HFFc6 (cell line): ENCODE measurements around the gene TTC31. TPM values are rescaled to one million over a fixed set of nuclear protein-coding genes. Genes with fewer than 3 reads are reported as not detected.
A peak's percentile ranks its signal among the peaks of the same experiment; 100 is the strongest.

Experiments used
- DNase-seq: peaks from one replicate; pipeline ENCODE4 v3.0.0-alpha.2; 2018
- H3K27ac Mint-ChIP-seq: 2 replicates; pipeline ENCODE4 v1.8.0; 2020; ENCODE audit warnings: mild to moderate bottlenecking, mixed read lengths
- H3K27me3 Mint-ChIP-seq: 2 replicates; pipeline ENCODE4 v1.8.0; 2021; ENCODE audit warnings: mild to moderate bottlenecking, moderate library complexity, mixed read lengths; ENCODE audit not compliant: insufficient read depth
- H3K36me3 Mint-ChIP-seq: 2 replicates; pipeline ENCODE4 v1.8.0; 2021; ENCODE audit warnings: low read depth, mixed read lengths
- H3K4me1 Mint-ChIP-seq: 2 replicates; pipeline ENCODE4 v1.8.0; 2020; ENCODE audit warnings: low read depth, mixed read lengths
- H3K4me3 Mint-ChIP-seq: 2 replicates; pipeline ENCODE4 v1.8.0; 2020; ENCODE audit warnings: mild to moderate bottlenecking, moderate library complexity, mixed read lengths
- H3K9me3 Mint-ChIP-seq: 2 replicates; pipeline ENCODE4 v1.8.0; 2020; ENCODE audit warnings: mild to moderate bottlenecking, mixed read lengths
- CTCF ChIP-seq: fragments of 200-600 bp; sonication (generic); IDR thresholded peaks from 2 replicates; pipeline ENCODE4 v1.5.0; 2021; ENCODE audit warnings: antibody characterized with exemption, mild to moderate bottlenecking
- long read RNA-seq: library from polyadenylated mRNA; unstranded; transcript quantifications from one replicate; pipeline ENCODE4 v2.0.0, GENCODE V29; 2019
- total RNA-seq, 6 experiments: library from RNA; stranded (reverse); fragmentation: NEBNext Ultra II Directional; extraction: Animal tissue kit (Norgen Biotek cat#: 25700); gene quantifications; 2 replicates in 1 of 6; 3 replicates in 5 of 6; pipeline ENCODE4 v1.2.3, GENCODE V29; 2021

Gene TTC31
- total RNA-seq: 10 to 100 TPM; 14.3 to 17.4 (median 16.7) TPM
- long read RNA-seq, partial matches to known transcripts: 3 of 11 reads
- long read RNA-seq, other reads (novel, unspliced or antisense): 7 of 11 reads

DNA sequence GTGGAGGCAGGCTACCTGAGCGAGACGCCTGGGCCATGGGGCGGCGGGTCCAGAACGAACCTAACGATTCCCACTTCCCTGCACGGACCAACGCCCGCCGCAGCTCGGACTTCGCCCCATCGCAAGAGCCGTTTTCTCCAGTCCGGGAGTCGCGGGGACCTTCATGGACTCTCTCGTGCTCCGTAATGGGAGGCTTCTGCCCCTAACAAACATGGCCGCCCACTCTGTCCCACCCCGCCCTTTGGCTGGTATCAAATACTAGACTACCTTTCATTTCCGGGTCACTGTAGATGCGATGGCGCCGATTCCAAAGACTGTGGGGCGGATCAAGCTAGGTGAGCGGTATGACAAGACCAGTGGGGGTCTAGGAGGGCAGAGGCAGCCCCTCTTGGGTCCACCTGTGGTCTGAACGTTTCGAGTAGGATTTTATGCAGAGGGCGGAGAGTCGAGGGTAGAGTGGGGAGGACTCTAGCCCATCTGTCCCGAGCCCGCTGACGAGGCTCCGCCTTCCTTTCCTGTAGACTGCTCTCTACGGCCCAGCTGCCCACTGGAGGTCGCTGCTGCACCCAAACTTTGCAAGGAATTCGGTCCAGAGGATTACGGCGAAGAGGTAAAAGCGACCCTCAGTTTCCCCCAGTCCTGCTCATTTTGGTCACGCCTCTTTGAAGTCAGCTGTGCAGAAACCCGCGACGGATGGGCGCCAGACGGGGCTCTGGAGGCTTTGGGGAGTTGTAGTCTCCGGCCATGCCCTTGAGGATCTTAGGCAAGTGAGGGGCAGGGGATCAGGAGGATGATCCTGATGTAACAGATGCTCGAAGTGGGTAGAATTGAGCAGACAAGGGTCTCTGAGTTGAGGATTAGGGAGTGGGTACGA is at the start of gene TTC31, which contains the start of gene CCDC142:
TSS of gene TTC31 (plus strand) at position 281 of the 874 bp plus-strand sequence. CDS start at position 296, 15 bp downstream.
TSS of gene CCDC142 (minus strand) at position 198 of the 874 bp plus-strand sequence. CDS start at position 37, 161 bp downstream.
- peak within 1 kb of the TSS; percentile 94 for H3K4me3 Mint-ChIP-seq
- peaks cover 36% of the 10 kb centered on the region for H3K4me1 Mint-ChIP-seq
- H3K36me3 Mint-ChIP-seq: peaks cover 19% of the 10 kb centered on the region
- H3K27me3 Mint-ChIP-seq: peaks cover 1% of the 10 kb centered on the region; the same call in 1 of the 2 replicates
- DNase-seq: peak; percentile 93
- peak within 1 kb of the TSS; percentile 89 for H3K27ac Mint-ChIP-seq
- no peaks in the 10 kb centered on the region for H3K9me3 Mint-ChIP-seq
- peak; percentile 90 for TF ChIP-seq CTCF

DNA sequence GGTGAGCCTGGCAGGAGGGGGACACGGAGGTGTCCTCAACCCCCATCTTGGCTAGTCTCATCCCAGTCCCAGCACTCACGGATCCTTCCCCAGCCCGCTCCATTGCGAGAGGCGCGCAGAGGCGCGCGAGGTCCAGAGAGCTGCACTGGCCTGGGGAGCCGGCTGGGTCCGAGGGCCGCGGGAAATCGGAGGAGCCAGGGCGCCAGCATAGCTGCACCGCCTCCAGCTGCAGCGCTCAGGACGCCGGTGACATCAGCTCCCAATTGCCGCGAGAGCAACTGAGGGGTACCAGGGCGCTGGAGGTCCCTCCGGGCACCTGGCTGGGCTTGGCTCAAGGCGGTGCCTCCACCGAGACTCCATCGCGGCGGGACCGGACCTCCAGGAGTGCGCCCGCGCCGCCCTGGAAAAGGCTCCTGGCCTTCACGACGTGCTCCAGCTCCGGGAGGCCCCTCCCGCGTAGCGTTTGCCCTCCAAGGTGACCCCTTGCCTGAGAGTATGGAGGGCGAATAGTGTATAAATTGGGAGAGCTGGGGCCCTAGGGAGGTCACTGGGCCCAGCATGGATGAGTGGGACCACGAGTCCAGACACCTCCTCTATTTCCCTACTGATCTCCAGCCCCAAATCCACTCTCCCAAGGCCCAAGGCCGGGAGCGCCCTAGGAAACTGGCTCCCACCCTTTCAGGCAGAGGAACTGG is 46.6 kb upstream of the TTC31 start:
- no peak overlapping the region for H3K27ac Mint-ChIP-seq
- H3K9me3 Mint-ChIP-seq: no peaks in the 10 kb centered on the region
- peaks cover 41% of the 10 kb centered on the region for H3K4me1 Mint-ChIP-seq
- no peak for TF ChIP-seq CTCF
- no peaks in the 10 kb centered on the region for H3K36me3 Mint-ChIP-seq
- DNase-seq: no peak
- H3K4me3 Mint-ChIP-seq: no peak overlapping the region
- H3K27me3 Mint-ChIP-seq: no peaks in the 10 kb centered on the region; the same call in 1 of the 2 replicates

- Mint-ChIP-seq H3K4me1 (peaks cover 41% of the 10 kb centered on the region), H3K36me3 (no peaks in the 10 kb centered on the region), H3K27ac (no peak overlapping the region), H3K27me3 (no peaks in the 10 kb centered on the region; the same call in 1 of the 2 replicates), H3K9me3 (no peaks in the 10 kb centered on the region), H3K4me3 (no peak overlapping the region)
- DNase-seq: no peak
- TF ChIP-seq CTCF: no peak
These were observed 45.8 kb upstream of the TTC31 start for GRCh38 chr2:74436848-74437695.

DNA sequence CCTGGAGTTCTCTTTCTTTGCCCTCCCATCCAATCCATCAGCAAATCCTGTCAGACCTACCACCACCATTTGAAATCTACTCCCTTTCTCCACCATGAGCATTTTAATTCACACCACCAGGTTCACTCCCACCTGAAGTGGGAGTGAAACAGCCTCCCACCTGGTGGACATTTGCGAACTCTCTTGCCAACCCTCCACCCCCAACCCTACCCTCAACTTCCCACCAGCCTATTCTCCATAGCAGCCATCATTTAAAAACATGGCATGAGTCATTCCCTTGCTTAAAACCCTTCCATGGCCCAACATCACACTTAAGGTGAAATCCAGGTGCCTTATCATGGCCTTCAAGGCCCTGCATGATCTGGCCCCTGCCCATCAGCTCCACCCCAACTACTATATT is 44.6 kb upstream of the TTC31 start:
- peak overlapping the region; percentile 18; the same call in 1 of the 2 replicates for H3K4me3 Mint-ChIP-seq
- no peaks in the 10 kb centered on the region; the same call in 1 of the 2 replicates for H3K27me3 Mint-ChIP-seq
- no peaks in the 10 kb centered on the region for H3K9me3 Mint-ChIP-seq
- H3K36me3 Mint-ChIP-seq: no peaks in the 10 kb centered on the region
- no peak overlapping the region for H3K27ac Mint-ChIP-seq
- peaks cover 41% of the 10 kb centered on the region for H3K4me1 Mint-ChIP-seq
- no peak for TF ChIP-seq CTCF
- no peak for DNase-seq

GRCh38 chr2:74439373-74439772 is 43.5 kb upstream of the TTC31 start:
- no peak for DNase-seq
- Mint-ChIP-seq H3K27me3 (no peaks in the 10 kb centered on the region; the same call in 1 of the 2 replicates), H3K36me3 (no peaks in the 10 kb centered on the region), H3K4me1 (peaks cover 47% of the 10 kb centered on the region), H3K9me3 (no peaks in the 10 kb centered on the region), H3K27ac (peak overlapping the region; percentile 74), H3K4me3 (peak overlapping the region; percentile 95)
- no peak for TF ChIP-seq CTCF
